GM18868 (cell line): ENCODE results near the gene FAM219A.
"Not testable (repeated sequence)": the region's sequence is repeated elsewhere in the genome, so short reads cannot be mapped to it uniquely, and the experiment has no call there.

Experiments used
- ATAC-seq: cut with Tn5 transposase; IDR thresholded peaks from one replicate; pipeline ENCODE4 v1.9.1; 2021; ENCODE audit warnings: mild to moderate bottlenecking, moderate library complexity; ENCODE audit not compliant: unreplicated experiment

FAM219A gene

GRCh38 chr9:34485822-34486221 is 27.5 kb upstream of the FAM219A start:
- ATAC-seq = no peak

GRCh38 chr9:34484678-34485077 is 26.3 kb upstream of the FAM219A start:
- no peak for ATAC-seq

GRCh38 chr9:34482746-34483145 is 24.4 kb upstream of the FAM219A start:
- ATAC-seq = not testable (repeated sequence)

- not testable (repeated sequence) for ATAC-seq
Observed at GRCh38 chr9:34481620-34482019, 23.2 kb upstream of the FAM219A start.

GRCh38 chr9:34479431-34479866 is 21.1 kb upstream of the FAM219A start:
- no peak for ATAC-seq

GRCh38 chr9:34477541-34477940 is 19.2 kb upstream of the FAM219A start:
- ATAC-seq = no peak

- no peak for ATAC-seq
Observed at GRCh38 chr9:34475097-34475496, 16.7 kb upstream of the FAM219A start.

- no peak for ATAC-seq
Observed at GRCh38 chr9:34465468-34465867, 7.1 kb upstream of the FAM219A start.

GRCh38 chr9:34464571-34464970 is 6.2 kb upstream of the FAM219A start:
- no peak for ATAC-seq

- no peak for ATAC-seq
Observed at GRCh38 chr9:34463901-34464232, 5.5 kb upstream of the FAM219A start.

GRCh38 chr9:34463098-34463900 is 4.9 kb upstream of the FAM219A start:
- ATAC-seq = no peak

- ATAC-seq = no peak
Observed at GRCh38 chr9:34459941-34460340, 1.6 kb upstream of the FAM219A start.

GRCh38 chr9:34459356-34459755 is 986 bp upstream of the FAM219A start:
- no peak for ATAC-seq

- ATAC-seq = no peak
Observed at GRCh38 chr9:34458959-34459340, 580 bp upstream of the FAM219A start.

GRCh38 chr9:34457266-34458012 is 931 bp downstream of the FAM219A start:
- no peak for ATAC-seq

GRCh38 chr9:34456746-34457145 is 1.6 kb downstream of the FAM219A start:
- ATAC-seq = no peak

- no peak for ATAC-seq
Observed at GRCh38 chr9:34456151-34456550, 2.2 kb downstream of the FAM219A start.

- ATAC-seq = no peak
Observed at GRCh38 chr9:34454571-34455065, 3.8 kb downstream of the FAM219A start.

GRCh38 chr9:34452568-34452967 is 5.8 kb downstream of the FAM219A start:
- ATAC-seq = no peak

GRCh38 chr9:34451545-34451944 is 6.8 kb downstream of the FAM219A start:
- no peak for ATAC-seq

- ATAC-seq = no peak
Observed at GRCh38 chr9:34451135-34451534, 7.2 kb downstream of the FAM219A start.

GRCh38 chr9:34450644-34451043 is 7.7 kb downstream of the FAM219A start:
- no peak for ATAC-seq
